OCI-LY7 (cell line): ENCODE results near the gene ZNRF3. TPM values are rescaled to one million over a fixed set of nuclear protein-coding genes. Genes with fewer than 3 reads are reported as not detected.

Experiments used
- BruUV-seq: library from RNA; stranded (reverse); fragments of 400-500 nt; replicated peaks from 2 replicates; lab custom pipeline; 2021; lab: Mats Ljungman, UMichigan
- CTCF ChIA-PET: fragments of 300-600 bp; sonication (Branson Sonifier 250); formaldehyde crosslinking; loops from one replicate; lab custom pipeline; 2022; ENCODE audit warnings: antibody characterized with exemption; ENCODE audit not compliant: unreplicated experiment; lab: Charles Lee
- POLR2A ChIA-PET: fragments of 300-600 bp; sonication (Branson Sonifier 250); formaldehyde crosslinking; loops from one replicate; lab custom pipeline; 2022; ENCODE audit warnings: antibody characterized with exemption; lab: Charles Lee
- DNase-seq: peaks from one replicate; pipeline ENCODE4 v3.0.0-alpha.2; 2015; ENCODE audit warnings: low spot score
- H2AFZ ChIP-seq: fragments of 200-600 bp; sonication (generic), shearing (Covaris generic); 2 replicates; pipeline ENCODE4 v1.6.1; 2014; ENCODE audit warnings: mild to moderate bottlenecking, antibody characterized with exemption, low read length, moderate library complexity
- H3K27ac ChIP-seq: fragments of 200-600 bp; sonication (generic); 2 replicates; pipeline ENCODE4 v1.5.1; 2014; ENCODE audit warnings: mixed run types, low read depth, mild to moderate bottlenecking, moderate library complexity, low read length, inconsistent platforms; ENCODE audit not compliant: poor library complexity, severe bottlenecking
- H3K36me3 ChIP-seq: fragments of 200-600 bp; sonication (generic); 2 replicates; pipeline ENCODE4 v1.6.1; 2014; ENCODE audit warnings: mild to moderate bottlenecking, antibody characterized with exemption, low read length, moderate library complexity, mixed read lengths; ENCODE audit not compliant: insufficient read depth
- H3K4me1 ChIP-seq: fragments of 200-600 bp; sonication (generic); 2 replicates; pipeline ENCODE4 v1.5.1; 2014; ENCODE audit warnings: mild to moderate bottlenecking, low read length; ENCODE audit not compliant: insufficient read depth, poor library complexity, severe bottlenecking
- H3K4me2 ChIP-seq: fragments of 200-600 bp; sonication (generic); 2 replicates; pipeline ENCODE4 v1.6.1; 2014; ENCODE audit warnings: mild to moderate bottlenecking, low read length
- H3K4me3 ChIP-seq: fragments of 200-600 bp; sonication (generic); 2 replicates; pipeline ENCODE4 v1.5.1; 2014; ENCODE audit warnings: mild to moderate bottlenecking, low read depth, low read length; ENCODE audit not compliant: poor library complexity, severe bottlenecking
- H3K79me2 ChIP-seq: fragments of 200-600 bp; sonication (generic); 2 replicates; pipeline ENCODE4 v1.6.1; 2016; ENCODE audit warnings: low read depth, mild to moderate bottlenecking, low read length, moderate library complexity, mixed read lengths; ENCODE audit not compliant: insufficient read depth
- H3K9me2 ChIP-seq: fragments of 200-600 bp; sonication (generic); 2 replicates; pipeline ENCODE4 v1.6.1; 2016; ENCODE audit warnings: mild to moderate bottlenecking, low read length, mixed read lengths; ENCODE audit not compliant: insufficient read depth
- H3K9me3 ChIP-seq: fragments of 200-600 bp; sonication (generic); 2 replicates; pipeline ENCODE4 v1.6.1; 2014; ENCODE audit warnings: mild to moderate bottlenecking, mixed run types, low read length, mixed read lengths
- H4K20me1 ChIP-seq: fragments of 200-600 bp; sonication (generic); 2 replicates; pipeline ENCODE4 v1.6.1; 2014; ENCODE audit warnings: mild to moderate bottlenecking, antibody characterized with exemption, low read length, moderate library complexity, mixed read lengths; ENCODE audit not compliant: insufficient read depth
- CTCF ChIP-seq: fragments of 200-600 bp; sonication (generic); conservative IDR thresholded peaks from 2 replicates; pipeline ENCODE4 v1.5.1; 2014; ENCODE audit warnings: mild to moderate bottlenecking, antibody characterized with exemption, low read length, moderate library complexity, mixed read lengths
- EZH2phosphoT487 ChIP-seq: fragments of 200-600 bp; sonication (generic); IDR thresholded peaks from 2 replicates; pipeline ENCODE4 v1.6.1; 2018; ENCODE audit warnings: low read depth, borderline replicate concordance, mild to moderate bottlenecking, mixed run types, antibody characterized with exemption, low read length, moderate library complexity, mixed read lengths
- intact Hi-C: fragments of 100-400 bp; cut with micrococcal nuclease; formaldehyde crosslinking; loops from one replicate; pipeline ENCODE4 v1.10.0; 2022; ENCODE audit not compliant: unreplicated experiment
- small RNA-seq: library from RNA; depleted of rRNA; stranded (forward); fragments of <200 nt; gene quantifications from one replicate; pipeline ENCODE3, GENCODE V24; 2014
- total RNA-seq, 2 experiments: library from RNA; depleted of rRNA in 1 of 2; stranded (reverse); fragments of >200 nt in 1 of 2; shearing (Covaris generic) in 1 of 2; gene quantifications; 2 replicates each; pipeline ENCODE4 v1.2.3, GENCODE V29; 2014 to 2022

The ZNRF3 gene
- total RNA-seq, 2 experiments from 2014 or later, result 3.6 to 3.9 TPM

- Histone ChIP-seq H4K20me1 (no peaks in the 10 kb centered on the region), H3K4me3 (no peak overlapping the region), H3K36me3 (no peaks in the 10 kb centered on the region), H3K79me2 (no peaks in the 10 kb centered on the region), H2AFZ (no peak overlapping the region), H3K9me2 (no peaks in the 10 kb centered on the region), H3K9me3 (no peaks in the 10 kb centered on the region), H3K27ac (no peak overlapping the region), H3K4me1 (no peaks in the 10 kb centered on the region), H3K4me2 (no peak overlapping the region)
- no peak for TF ChIP-seq CTCF
- TF ChIP-seq EZH2phosphoT487, result no peak
- BruUV-seq, result no TSS peak
- ChIA-PET POLR2A (no interaction called here), CTCF (no interaction called here)
- no peak for DNase-seq
- intact Hi-C loops, result no loop called here
Observed at GRCh38 chr22:29103121-29103520, 219.7 kb downstream of the ZNRF3 start.

- H3K4me2 ChIP-seq, result no peak overlapping the region
- no peaks in the 10 kb centered on the region for H3K9me3 ChIP-seq
- no peak overlapping the region for H3K4me3 ChIP-seq
- H3K36me3 ChIP-seq, result no peaks in the 10 kb centered on the region
- H4K20me1 ChIP-seq, result no peaks in the 10 kb centered on the region
- no TSS peak for BruUV-seq
- CTCF ChIA-PET, result no interaction called here
- POLR2A ChIA-PET, result no interaction called here
- no peaks in the 10 kb centered on the region for H3K79me2 ChIP-seq
- H2AFZ ChIP-seq, result no peak overlapping the region
- TF ChIP-seq CTCF, result no peak
- TF ChIP-seq EZH2phosphoT487, result no peak
- no peaks in the 10 kb centered on the region for H3K9me2 ChIP-seq
- H3K4me1 ChIP-seq, result no peaks in the 10 kb centered on the region
- no peak for DNase-seq
- intact Hi-C loops, result no loop called here
- H3K27ac ChIP-seq, result no peak overlapping the region
Observed at GRCh38 chr22:29105468-29105867, 222.1 kb downstream of the ZNRF3 start.

- ChIA-PET POLR2A (interaction anchor here (0.7 to 0.9 kb wide), 2 partner anchors 10 to 35 kb away, joined by 4 to 5 read pairs; no protein-coding TSS in a partner anchor), CTCF (no interaction called here)
- H3K4me2 ChIP-seq, result no peak overlapping the region
- no peak overlapping the region for H3K27ac ChIP-seq
- DNase-seq, result no peak
- no peak overlapping the region for H3K4me3 ChIP-seq
- H3K36me3 ChIP-seq, result no peaks in the 10 kb centered on the region
- H3K4me1 ChIP-seq, result no peaks in the 10 kb centered on the region
- no peaks in the 10 kb centered on the region for H3K9me2 ChIP-seq
- no peak for TF ChIP-seq CTCF
- no peak for TF ChIP-seq EZH2phosphoT487
- intact Hi-C loops, result no loop called here
- no peaks in the 10 kb centered on the region for H3K9me3 ChIP-seq
- no peak overlapping the region for H2AFZ ChIP-seq
- H3K79me2 ChIP-seq, result no peaks in the 10 kb centered on the region
- no peaks in the 10 kb centered on the region for H4K20me1 ChIP-seq
- no TSS peak for BruUV-seq
Observed at GRCh38 chr22:29106839-29107238, 223.5 kb downstream of the ZNRF3 start.

Small RNA genes lying within 50 kb of the gene (small RNA-seq; reads per million reads assigned to genes)
- gene Z93930.1, result not detected

Other genes starting within 250 kb of the ZNRF3 start
- under 0.01 and 0.03 TPM in 2 replicates for gene TTC28, start 203.7 kb upstream of the ZNRF3 start, total RNA-seq (2014; rRNA removed; shearing (Covaris generic))
- 0.24 and 0.55 TPM in 2 replicates for gene TTC28, start 203.7 kb upstream of the ZNRF3 start, total RNA-seq (2022)
- 49.3 and 53.3 TPM in 2 replicates for gene CHEK2, start 141.8 kb upstream of the ZNRF3 start, total RNA-seq (2014; rRNA removed; shearing (Covaris generic))
- 77.4 and 82.7 TPM in 2 replicates for gene CHEK2, start 141.8 kb upstream of the ZNRF3 start, total RNA-seq (2022)
- 16.6 and 23.4 TPM in 2 replicates for gene HSCB, start 141.5 kb upstream of the ZNRF3 start, total RNA-seq (2014; rRNA removed; shearing (Covaris generic))
- 17.2 and 17.6 TPM in 2 replicates for gene HSCB, start 141.5 kb upstream of the ZNRF3 start, total RNA-seq (2022)
- gene CCDC117, start 110.9 kb upstream of the ZNRF3 start, total RNA-seq (2014; rRNA removed; shearing (Covaris generic)), result 19.5 and 21.4 TPM in 2 replicates
- gene CCDC117, start 110.9 kb upstream of the ZNRF3 start, total RNA-seq (2022), result 32.9 and 34.1 TPM in 2 replicates
- gene XBP1, start 83.0 kb upstream of the ZNRF3 start, total RNA-seq (2014; rRNA removed; shearing (Covaris generic)), result 35.2 and 35.8 TPM in 2 replicates
- 118 and 144 TPM in 2 replicates for gene XBP1, start 83.0 kb upstream of the ZNRF3 start, total RNA-seq (2022)
- not detected in 2 replicates for gene C22orf31, start 178.3 kb downstream of the ZNRF3 start, total RNA-seq (2014; rRNA removed; shearing (Covaris generic))
- not detected in 2 replicates for gene C22orf31, start 178.3 kb downstream of the ZNRF3 start, total RNA-seq (2022)
- gene KREMEN1, start 189.5 kb downstream of the ZNRF3 start, total RNA-seq (2014; rRNA removed; shearing (Covaris generic)), result not detected in 2 replicates
- not detected in 2 replicates for gene KREMEN1, start 189.5 kb downstream of the ZNRF3 start, total RNA-seq (2022)